IPS DF 4.7 (cell line): ENCODE results near the gene UST.
"Not testable (repeated sequence)": the region's sequence is repeated elsewhere in the genome, so short reads cannot be mapped to it uniquely, and the experiment has no call there.

Experiments used
- DNase-seq: peaks from one replicate; pipeline ENCODE4 v3.0.0-alpha.2; 2013; ENCODE audit warnings: low spot score; ENCODE audit errors: extremely low read depth

The UST gene

DNA sequence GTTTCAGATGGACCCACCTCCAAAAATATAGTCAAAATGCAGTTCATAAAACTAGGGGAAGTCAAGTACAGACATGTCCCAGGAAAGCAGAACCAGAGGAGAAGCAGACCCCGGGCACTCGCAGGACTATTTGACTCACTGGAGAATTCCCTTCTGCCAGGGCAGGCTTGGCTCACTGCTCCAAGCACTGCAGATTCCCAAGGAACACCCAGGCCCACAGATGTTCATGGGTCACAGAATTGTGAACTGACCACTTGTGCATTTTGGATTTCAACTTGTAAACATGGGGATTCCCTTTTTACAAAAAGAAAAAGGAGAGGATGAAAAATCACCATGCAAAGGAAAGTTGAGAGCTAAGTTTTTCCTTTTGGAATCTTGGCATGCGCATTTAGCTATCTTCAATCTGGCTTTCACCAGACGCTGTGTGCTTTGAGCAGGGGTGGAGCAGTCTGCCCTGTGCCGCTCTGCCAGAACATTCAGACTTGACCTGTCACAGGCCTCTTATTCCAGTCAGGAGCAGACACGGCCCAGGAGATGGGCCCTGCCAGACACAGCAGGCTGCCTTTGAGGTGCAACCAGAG lies 333.2 kb downstream of the UST start:
- no peak for DNase-seq

DNA sequence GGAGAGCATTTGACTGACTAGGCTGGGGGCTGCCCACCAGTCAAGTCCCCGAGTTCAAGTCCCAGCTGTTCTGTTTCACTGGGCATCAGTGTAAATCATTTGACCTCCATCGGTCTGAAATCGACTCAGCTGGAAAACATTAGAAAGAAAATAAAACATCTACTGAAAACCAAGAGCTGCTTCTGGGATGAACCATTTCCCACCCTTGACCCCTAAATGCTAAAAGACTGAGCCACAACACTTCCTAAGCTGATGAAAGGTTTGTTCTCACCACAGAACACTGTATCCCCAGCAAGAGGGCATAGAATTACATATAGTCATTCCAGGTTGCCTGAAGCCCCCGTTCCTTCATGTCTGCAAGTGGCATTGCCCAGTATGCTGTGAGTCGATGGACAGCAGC lies 333.7 kb downstream of the UST start:
- DNase-seq, result no peak

DNA sequence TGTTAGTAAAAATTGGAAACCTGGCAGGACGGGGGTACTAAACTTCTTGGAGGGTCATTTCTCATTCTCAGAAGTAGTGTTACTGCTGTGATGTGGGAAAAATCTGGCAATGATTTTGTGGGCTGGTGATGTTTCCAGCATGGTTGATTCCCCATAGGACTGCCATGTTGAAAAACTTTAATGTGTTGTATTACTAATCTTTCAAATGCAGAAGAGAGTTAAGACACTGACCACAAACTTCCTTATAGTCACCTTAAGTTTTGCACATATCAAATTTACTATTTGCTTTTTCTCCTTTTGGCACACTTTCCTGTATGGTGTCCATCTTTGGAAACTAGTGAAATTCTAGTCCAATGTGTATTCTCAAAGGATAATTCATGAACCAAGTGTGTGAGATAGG lies 334.5 kb downstream of the UST start:
- no peak for DNase-seq

GRCh38 chr6:149082320-149082719 lies 335.5 kb downstream of the UST start:
- peak; percentile 51 for DNase-seq

GRCh38 chr6:149084026-149084425 lies 337.2 kb downstream of the UST start:
- DNase-seq, result no peak

DNA sequence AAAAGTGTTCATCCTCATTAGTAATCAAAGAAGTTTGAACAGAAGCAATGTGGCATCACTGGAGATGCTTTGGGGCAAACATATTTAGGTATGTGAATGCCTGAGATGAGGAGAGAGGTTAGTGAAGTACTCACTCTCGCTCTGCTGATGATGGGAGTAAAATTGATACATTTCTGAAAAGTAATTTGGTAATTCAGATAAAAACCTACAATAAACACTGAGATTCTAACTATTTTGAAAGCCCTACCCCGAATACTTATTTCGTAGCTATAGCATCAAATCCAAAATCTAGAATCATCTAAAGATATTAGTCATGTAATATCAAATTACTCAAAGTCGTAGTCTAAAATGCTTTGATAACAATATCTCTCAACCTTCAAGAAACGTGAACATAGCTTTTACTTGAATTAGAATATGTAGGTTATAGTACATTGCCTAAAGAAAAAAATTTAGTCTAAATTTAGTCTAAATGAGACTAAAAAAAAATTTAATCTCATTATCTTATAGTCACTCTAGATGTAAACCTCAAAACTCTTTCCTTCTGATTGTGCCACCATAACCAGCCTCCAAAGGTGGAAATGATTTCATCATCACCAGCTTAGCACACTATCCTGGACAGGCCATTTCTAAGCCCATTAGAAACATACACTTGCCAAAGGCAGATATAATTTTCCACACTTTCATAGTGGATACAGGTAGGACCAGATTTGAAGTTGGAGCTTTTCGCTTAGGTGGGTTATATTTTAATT lies 338.2 kb downstream of the UST start:
- DNase-seq, result no peak

DNA sequence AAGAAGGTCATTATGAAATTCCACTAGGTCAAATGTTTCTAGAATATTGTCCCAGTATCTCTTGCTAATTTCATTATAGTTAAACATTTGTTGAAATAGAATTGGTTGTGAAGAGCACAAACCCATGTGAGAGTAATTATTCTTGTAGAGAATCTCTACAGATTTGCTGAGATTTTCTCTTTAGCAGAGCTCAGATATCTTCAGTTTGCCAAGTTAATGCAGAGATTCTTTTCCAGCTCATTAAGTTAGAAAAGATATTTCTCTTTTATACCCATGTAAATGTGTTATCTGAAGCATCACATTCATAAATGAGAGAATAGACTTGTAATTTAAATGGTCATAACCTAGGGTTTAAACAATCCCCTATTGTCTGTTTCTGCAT lies 338.7 kb downstream of the UST start:
- DNase-seq, result no peak

DNA sequence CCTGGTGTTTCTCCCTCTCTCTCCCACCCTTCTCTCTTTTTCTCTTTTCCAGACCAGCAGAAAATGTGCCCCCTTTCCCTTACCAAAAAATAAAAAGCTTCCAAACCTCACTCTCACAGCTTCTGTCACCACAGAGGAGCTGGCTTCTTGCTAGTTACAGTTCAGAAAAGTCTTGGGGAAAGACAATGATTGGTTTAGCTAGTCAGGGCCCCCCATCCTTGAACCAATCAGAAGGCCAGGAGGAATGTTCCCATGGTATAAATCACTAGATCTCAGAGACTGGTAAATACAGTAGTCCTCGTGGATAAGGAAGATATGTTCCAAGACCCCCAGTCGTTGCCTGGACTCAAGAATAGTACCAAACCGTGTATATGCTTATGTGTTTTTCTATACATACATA lies 339.5 kb downstream of the UST start:
- DNase-seq, result no peak

- DNase-seq, result no peak
Measured at GRCh38 chr6:149087898-149088297, 341.1 kb downstream of the UST start.

- no peak for DNase-seq
Measured at GRCh38 chr6:149088361-149088760, 341.5 kb downstream of the UST start.

GRCh38 chr6:149089510-149089909 lies 342.7 kb downstream of the UST start:
- DNase-seq, result no peak

DNA sequence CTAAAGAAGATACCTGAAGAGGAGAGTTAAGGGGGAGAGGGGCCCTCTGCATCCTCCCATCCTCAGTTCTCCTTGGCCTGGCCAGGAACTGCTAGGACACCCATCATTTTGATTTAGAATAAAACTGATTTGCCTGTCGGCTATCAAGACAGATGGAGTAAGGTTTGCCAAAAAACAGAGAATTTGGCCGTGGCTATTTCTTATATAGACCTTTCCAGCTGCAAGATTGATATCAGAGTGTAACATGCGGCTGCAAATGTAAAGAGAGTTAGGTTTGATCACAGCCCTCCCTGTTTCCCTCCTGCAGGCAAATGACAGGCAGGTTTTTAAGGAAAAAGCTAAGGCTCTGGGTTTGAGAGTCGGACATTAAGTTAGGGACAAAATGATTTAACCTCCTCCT lies 344.1 kb downstream of the UST start:
- no peak for DNase-seq

DNA sequence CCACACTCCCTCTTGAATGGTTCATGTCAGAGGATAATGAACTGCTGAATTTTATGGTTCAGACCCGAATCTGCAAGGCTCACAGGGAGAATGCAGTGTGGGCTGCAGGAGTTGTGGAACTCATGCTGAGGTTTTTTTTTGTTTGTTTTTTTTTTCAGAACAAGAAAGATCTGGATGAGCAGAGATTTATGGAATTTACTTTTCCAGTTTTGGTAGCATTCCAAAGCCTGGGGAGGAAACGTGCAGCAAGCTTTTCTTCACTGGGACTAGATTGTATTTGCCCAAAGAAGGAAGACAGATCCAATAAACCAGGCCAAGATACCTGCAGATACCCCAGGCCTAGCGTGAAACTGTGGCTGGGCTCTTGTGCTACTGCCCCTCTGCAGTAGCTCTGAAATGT lies 346.8 kb downstream of the UST start:
- DNase-seq, result no peak

- no peak for DNase-seq
Measured at GRCh38 chr6:149094156-149094555, 347.3 kb downstream of the UST start.

- no peak for DNase-seq
Measured at GRCh38 chr6:149094934-149095351, 348.1 kb downstream of the UST start.

GRCh38 chr6:149095842-149096241 lies 349.0 kb downstream of the UST start:
- no peak for DNase-seq

DNA sequence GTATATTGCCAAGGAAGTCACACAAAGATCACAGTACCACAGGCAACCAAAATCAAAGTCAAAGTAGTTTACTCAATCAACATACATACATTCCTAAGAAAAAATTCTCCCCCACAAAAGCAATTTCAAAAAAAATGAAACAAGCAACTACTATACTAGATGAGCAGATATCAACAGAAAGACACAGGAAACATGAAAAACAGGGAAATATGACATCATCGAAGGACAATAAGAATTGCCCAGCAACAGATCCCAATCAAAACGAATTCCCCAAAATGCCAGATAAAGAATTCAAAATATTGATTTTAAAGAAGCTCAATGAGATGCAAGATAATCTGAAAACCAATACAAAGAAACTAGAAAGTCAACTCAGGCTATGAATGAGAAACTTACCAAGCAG lies 351.0 kb downstream of the UST start:
- no peak for DNase-seq

- no peak for DNase-seq
Measured at GRCh38 chr6:149098700-149099276, 352.0 kb downstream of the UST start.

GRCh38 chr6:149102324-149102723 lies 355.5 kb downstream of the UST start:
- no peak for DNase-seq

GRCh38 chr6:149103950-149104349 lies 357.1 kb downstream of the UST start:
- not testable (repeated sequence) for DNase-seq

GRCh38 chr6:149107520-149107919 lies 360.7 kb downstream of the UST start:
- DNase-seq, result no peak

GRCh38 chr6:149108038-149108748 lies 361.4 kb downstream of the UST start:
- DNase-seq, result no peak
